ENCODE results near the gene ST3GAL6. TPM values are rescaled to one million over a fixed set of nuclear protein-coding genes. Genes with fewer than 3 reads are reported as not detected.

Gene ST3GAL6
- total RNA-seq, 6 experiments from 2014 or later: 17.8 to 69.6 (median 31.5) TPM

- intact Hi-C loops (cut with DNase I): no loop called here
- Histone ChIP-seq H3K4me1 (peaks cover 0 to 42% (median 20%) of the 10 kb centered on the region in 4 donors), H3K9me3 (no peaks in the 10 kb centered on the region), H3K27ac (no peak overlapping the region), H3K36me3 (peaks cover 0 to 11% (median 3%) of the 10 kb centered on the region in 4 donors), H3K27me3 (no peaks in the 10 kb centered on the region), H3K4me3 (no peak overlapping the region)
- ATAC-seq (no peak), DNase-seq (no peak)
- no peak for TF ChIP-seq POLR2A (IDR thresholded peaks at IDR 0.05)
- no peak for TF ChIP-seq CTCF (IDR thresholded peaks at IDR 0.05)
- 30% methylated on average over 2 of the region's 3 CpGs for WGBS (ENCODE audit: insufficient coverage, low coverage, low lambda C conversion rate, missing lambda C conversion rate)
These were observed 12.5 kb downstream of the ST3GAL6 start for GRCh38 chr3:98775459-98776139.

GRCh38 chr3:98776140-98776493 lies 13.0 kb downstream of the ST3GAL6 start:
- intact Hi-C loops (cut with DNase I): no loop called here
- ATAC-seq: no peak
- Histone ChIP-seq H3K27me3 (no peaks in the 10 kb centered on the region), H3K27ac (peak overlapping the region in 1 of 3 donors; percentile 40), H3K9me3 (no peaks in the 10 kb centered on the region), H3K36me3 (peaks cover 0 to 11% (median 3%) of the 10 kb centered on the region in 4 donors), H3K4me1 (peaks cover 0 to 42% (median 20%) of the 10 kb centered on the region in 4 donors), H3K4me3 (no peak overlapping the region)
- no peak for DNase-seq
- TF ChIP-seq POLR2A (IDR thresholded peaks at IDR 0.05) (no peak), CTCF (IDR thresholded peaks at IDR 0.05) (no peak)

- WGBS (ENCODE audit: insufficient coverage, low coverage, low lambda C conversion rate, missing lambda C conversion rate): 25% methylated on average over 2 of the region's 2 CpGs
- ATAC-seq (peak; percentile 88 to 97 (median 94)), DNase-seq (peak in 1 of 3 donors; percentile 78)
- Histone ChIP-seq H3K4me1 (peaks cover 0 to 52% (median 20%) of the 10 kb centered on the region in 4 donors), H3K27me3 (no peaks in the 10 kb centered on the region), H3K4me3 (no peak overlapping the region), H3K36me3 (peaks cover 0 to 11% (median 0%) of the 10 kb centered on the region in 4 donors), H3K27ac (peak overlapping the region in 2 of 3 donors; percentile 44 to 61), H3K9me3 (no peaks in the 10 kb centered on the region)
- TF ChIP-seq POLR2A (IDR thresholded peaks at IDR 0.05): peak; percentile 33
- no peak for TF ChIP-seq CTCF (IDR thresholded peaks at IDR 0.05)
- intact Hi-C loops (cut with DNase I): no loop called here
These were observed 14.1 kb downstream of the ST3GAL6 start for GRCh38 chr3:98777286-98777685.

- peak overlapping the region; percentile 22 to 61 (median 44) for H3K27ac ChIP-seq
- intact Hi-C loops (cut with DNase I): no loop called here
- H3K36me3 ChIP-seq: peaks cover 0 to 11% (median 0%) of the 10 kb centered on the region in 4 donors
- TF ChIP-seq POLR2A (IDR thresholded peaks at IDR 0.05) (no peak), CTCF (IDR thresholded peaks at IDR 0.05) (no peak)
- H3K4me1 ChIP-seq: peaks cover 0 to 55% (median 20%) of the 10 kb centered on the region in 4 donors
- H3K27me3 ChIP-seq: no peaks in the 10 kb centered on the region
- H3K9me3 ChIP-seq: no peaks in the 10 kb centered on the region
- ATAC-seq (peak in 2 of 4 donors; percentile 2 to 4), DNase-seq (no peak)
- no peak overlapping the region for H3K4me3 ChIP-seq
These were observed 14.7 kb downstream of the ST3GAL6 start for GRCh38 chr3:98777801-98778220.
